Keratinocyte (primary cell): ENCODE measurements around the gene INIP.

ENCODE experiments used
- EZH2 ChIP-seq: IDR thresholded peaks from one replicate; pipeline ENCODE4 v1.6.1; 2012; ENCODE audit warnings: inconsistent platforms, mild to moderate bottlenecking, low read length, moderate library complexity
- TF ChIP-seq, protein P1 (sequence below), 3 experiments: IDR thresholded peaks in 1 of 3; conservative IDR thresholded peaks in 1 of 3; optimal IDR thresholded peaks in 1 of 3; 2 replicates in 2 of 3; 3 replicates in 1 of 3; pipeline versions ENCODE3 to v1.5.1; 2011; ENCODE audit warnings: low read length in 3 of 3, mild to moderate bottlenecking in 3 of 3, moderate library complexity in 2 of 3, control low read depth in 1 of 3, inconsistent platforms in 1 of 3; ENCODE audit not compliant: insufficient read depth in 2 of 3; ENCODE audit errors: extremely low read depth in 1 of 3

DNA sequence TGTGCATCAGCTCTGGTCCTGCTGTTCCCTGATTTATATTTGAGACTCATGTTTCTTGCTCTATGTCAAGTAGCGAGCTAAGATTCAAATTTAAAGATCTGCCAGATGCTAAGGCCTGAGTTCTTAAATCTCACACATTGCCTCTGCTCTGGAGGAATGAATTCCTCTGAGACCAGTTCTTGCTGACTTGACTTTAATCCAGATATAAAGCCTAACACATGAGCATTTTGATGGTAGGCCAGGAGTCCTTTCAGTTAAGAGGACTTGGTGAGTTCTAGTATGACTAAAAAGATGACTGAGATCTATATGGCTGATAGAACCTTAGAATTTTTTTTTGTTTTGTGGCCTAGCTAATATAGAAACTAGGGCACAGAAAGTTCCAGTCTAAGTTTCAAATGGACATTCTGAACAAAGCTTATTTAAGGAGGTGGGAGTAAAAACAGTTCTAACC, 1.3 kb upstream of the INIP start:
- TF ChIP-seq, protein P1, sequence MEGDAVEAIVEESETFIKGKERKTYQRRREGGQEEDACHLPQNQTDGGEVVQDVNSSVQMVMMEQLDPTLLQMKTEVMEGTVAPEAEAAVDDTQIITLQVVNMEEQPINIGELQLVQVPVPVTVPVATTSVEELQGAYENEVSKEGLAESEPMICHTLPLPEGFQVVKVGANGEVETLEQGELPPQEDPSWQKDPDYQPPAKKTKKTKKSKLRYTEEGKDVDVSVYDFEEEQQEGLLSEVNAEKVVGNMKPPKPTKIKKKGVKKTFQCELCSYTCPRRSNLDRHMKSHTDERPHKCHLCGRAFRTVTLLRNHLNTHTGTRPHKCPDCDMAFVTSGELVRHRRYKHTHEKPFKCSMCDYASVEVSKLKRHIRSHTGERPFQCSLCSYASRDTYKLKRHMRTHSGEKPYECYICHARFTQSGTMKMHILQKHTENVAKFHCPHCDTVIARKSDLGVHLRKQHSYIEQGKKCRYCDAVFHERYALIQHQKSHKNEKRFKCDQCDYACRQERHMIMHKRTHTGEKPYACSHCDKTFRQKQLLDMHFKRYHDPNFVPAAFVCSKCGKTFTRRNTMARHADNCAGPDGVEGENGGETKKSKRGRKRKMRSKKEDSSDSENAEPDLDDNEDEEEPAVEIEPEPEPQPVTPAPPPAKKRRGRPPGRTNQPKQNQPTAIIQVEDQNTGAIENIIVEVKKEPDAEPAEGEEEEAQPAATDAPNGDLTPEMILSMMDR (optimal IDR thresholded peaks at IDR 0.05 in 1 of 3, IDR thresholded peaks at IDR 0.05 in 1 of 3, conservative IDR thresholded peaks at IDR 0.05 in 1 of 3; ENCODE audit: extremely low read depth in 1 of 3, insufficient read depth in 2 of 3, low read length in 3 of 3) = no peak
- no peak for TF ChIP-seq EZH2
